H9 (cell line): ENCODE results near the gene RINL. TPM values are rescaled to one million over a fixed set of nuclear protein-coding genes. Genes with fewer than 3 reads are reported as not detected.

Source experiments
- DNase-seq: peaks from one replicate; pipeline ENCODE4 v3.0.0-alpha.2; 2017
- H2AFZ ChIP-seq: one replicate; pipeline ENCODE4 v1.6.1; 2013; ENCODE audit warnings: mild to moderate bottlenecking, low read length, control low read depth, moderate library complexity
- H2AK5ac ChIP-seq: 2 replicates; pipeline ENCODE4 v1.6.1; 2013; ENCODE audit warnings: low read length, control low read depth, mixed read lengths; ENCODE audit not compliant: insufficient read length
- H2BK120ac ChIP-seq: one replicate; pipeline ENCODE4 v1.6.1; 2013; ENCODE audit warnings: low read depth, mild to moderate bottlenecking, low read length, control low read depth, inconsistent platforms; ENCODE audit not compliant: poor library complexity, severe bottlenecking
- H2BK12ac ChIP-seq: 2 replicates; pipeline ENCODE4 v1.6.1; 2013; ENCODE audit warnings: low read length, control low read depth, mixed read lengths, low read depth; ENCODE audit not compliant: insufficient read length
- H2BK15ac ChIP-seq: 2 replicates; pipeline ENCODE4 v1.6.1; 2013; ENCODE audit warnings: low read depth, low read length, control low read depth
- H2BK20ac ChIP-seq: one replicate; pipeline ENCODE4 v1.6.1; 2013; ENCODE audit warnings: low read depth, mild to moderate bottlenecking, low read length, control low read depth, inconsistent platforms; ENCODE audit not compliant: poor library complexity, severe bottlenecking
- H2BK5ac ChIP-seq: 2 replicates; pipeline ENCODE4 v1.6.1; 2013; ENCODE audit warnings: low read length, control low read depth, mixed read lengths; ENCODE audit not compliant: insufficient read length
- H3K14ac ChIP-seq: 2 replicates; pipeline ENCODE4 v1.6.1; 2013; ENCODE audit warnings: low read length, control low read depth; ENCODE audit not compliant: insufficient read depth
- H3K18ac ChIP-seq: 2 replicates; pipeline ENCODE4 v1.6.1; 2013; ENCODE audit warnings: low read depth, mild to moderate bottlenecking, mixed read lengths, low read length, control low read depth; ENCODE audit not compliant: insufficient read length
- H3K23ac ChIP-seq: 2 replicates; pipeline ENCODE4 v1.6.1; 2013; ENCODE audit warnings: low read length, control low read depth, mixed read lengths, low read depth; ENCODE audit not compliant: insufficient read length
- H3K23me2 ChIP-seq: 2 replicates; pipeline ENCODE4 v1.6.1; 2013; ENCODE audit warnings: low read depth, mild to moderate bottlenecking, mixed read lengths, low read length, control low read depth; ENCODE audit not compliant: insufficient read length, poor library complexity, severe bottlenecking
- H3K27ac ChIP-seq: 2 replicates; pipeline ENCODE4 v1.5.1; 2013; ENCODE audit warnings: low read length, control low read depth, mixed read lengths, low read depth; ENCODE audit not compliant: insufficient read length
- H3K27me3 ChIP-seq: 2 replicates; pipeline ENCODE4 v1.6.1; 2013; ENCODE audit warnings: low read length, control low read depth, inconsistent platforms; ENCODE audit not compliant: insufficient read depth
- H3K4ac ChIP-seq: 2 replicates; pipeline ENCODE4 v1.6.1; 2013; ENCODE audit warnings: low read depth, mild to moderate bottlenecking, control low read depth, inconsistent platforms, low read length, moderate library complexity
- H3K4me1 ChIP-seq: 2 replicates; pipeline ENCODE4 v1.6.1; 2013; ENCODE audit warnings: low read length, control low read depth, inconsistent platforms; ENCODE audit not compliant: insufficient read depth
- H3K4me2 ChIP-seq: 2 replicates; pipeline ENCODE4 v1.6.1; 2013; ENCODE audit warnings: low read length, control low read depth, mixed read lengths; ENCODE audit not compliant: insufficient read length, insufficient read depth
- H3K56ac ChIP-seq: 2 replicates; pipeline ENCODE4 v1.6.1; 2013; ENCODE audit warnings: low read depth, mild to moderate bottlenecking, mixed read lengths, low read length, control low read depth; ENCODE audit not compliant: insufficient read length
- H3K79me1 ChIP-seq: 2 replicates; pipeline ENCODE4 v1.6.1; 2013; ENCODE audit warnings: low read depth, mild to moderate bottlenecking, moderate library complexity, low read length, control low read depth, inconsistent platforms; ENCODE audit not compliant: insufficient read depth, poor library complexity, severe bottlenecking
- H3K79me2 ChIP-seq: 2 replicates; pipeline ENCODE4 v1.6.1; 2013; ENCODE audit warnings: low read length, control low read depth, inconsistent platforms; ENCODE audit not compliant: insufficient read depth
- H3K9ac ChIP-seq: 2 replicates; pipeline ENCODE4 v1.6.1; 2013; ENCODE audit warnings: low read length, control low read depth, mixed read lengths; ENCODE audit not compliant: insufficient read length; ENCODE audit errors: extremely low read depth
- H3K9me3 ChIP-seq: one replicate; pipeline ENCODE4 v1.6.1; 2013; ENCODE audit warnings: low read depth, low read length, inconsistent platforms; ENCODE audit not compliant: control insufficient read depth
- H3T11ph ChIP-seq: one replicate; pipeline ENCODE4 v1.6.1; 2013; ENCODE audit warnings: mild to moderate bottlenecking, low read length, control low read depth, inconsistent platforms
- H4K20me1 ChIP-seq: one replicate; pipeline ENCODE4 v1.6.1; 2013; ENCODE audit not compliant: control insufficient read depth, insufficient read length, insufficient read depth
- H4K5ac ChIP-seq: 2 replicates; pipeline ENCODE4 v1.6.1; 2013; ENCODE audit warnings: low read depth, mild to moderate bottlenecking, mixed read lengths, low read length, control low read depth; ENCODE audit not compliant: insufficient read length
- H4K8ac ChIP-seq: replicated peaks from 2 replicates; pipeline ENCODE4 v1.6.1; 2013; ENCODE audit warnings: low read length, control low read depth, mixed read lengths, low read depth; ENCODE audit not compliant: insufficient read length
- H4K91ac ChIP-seq: 2 replicates; pipeline ENCODE4 v1.6.1; 2013; ENCODE audit warnings: low read depth, mild to moderate bottlenecking, moderate library complexity, mixed read lengths, low read length, control low read depth; ENCODE audit not compliant: insufficient read length
- H3K27ac Mint-ChIP-seq, 3 experiments: 2 replicates in 2 of 3; 3 replicates in 1 of 3; pipeline ENCODE4 v1.8.0; 2020 to 2021; ENCODE audit warnings: mixed read lengths in 3 of 3, mild to moderate bottlenecking in 1 of 3, moderate library complexity in 1 of 3
- H3K27me3 Mint-ChIP-seq: 2 replicates; pipeline ENCODE4 v1.8.0; 2021; ENCODE audit warnings: low read depth, mild to moderate bottlenecking, moderate library complexity, mixed read lengths
- H3K36me3 Mint-ChIP-seq, 3 experiments: 2 replicates in 2 of 3; 3 replicates in 1 of 3; pipeline ENCODE4 v1.8.0; 2020 to 2021; ENCODE audit warnings: low read depth in 3 of 3, mixed read lengths in 3 of 3; ENCODE audit not compliant: insufficient read depth in 1 of 3
- H3K4me1 Mint-ChIP-seq, 2 experiments: 2 replicates each; pipeline ENCODE4 v1.8.0; 2020; ENCODE audit warnings: mixed read lengths in 2 of 2
- H3K4me3 Mint-ChIP-seq, 2 experiments: 2 replicates in 1 of 2; 3 replicates in 1 of 2; pipeline ENCODE4 v1.8.0; 2020 to 2021; ENCODE audit warnings: mild to moderate bottlenecking in 2 of 2, mixed read lengths in 2 of 2, moderate library complexity in 1 of 2
- H3K9me3 Mint-ChIP-seq, 2 experiments: 2 replicates in 1 of 2; 3 replicates in 1 of 2; pipeline ENCODE4 v1.8.0; 2020; ENCODE audit warnings: mild to moderate bottlenecking in 2 of 2, mixed read lengths in 2 of 2, moderate library complexity in 1 of 2
- CTCF ChIP-seq: fragments of 200-600 bp; sonication (generic); conservative IDR thresholded peaks from 3 replicates; pipeline ENCODE4 v1.8.0; 2021; ENCODE audit warnings: antibody characterized with exemption, mild to moderate bottlenecking
- WGBS: extraction: QIAGEN DNeasy Blood & Tissue Kit; methylation state at CpG from one replicate; pipeline ENCODE4 v1.1.7; 2013; ENCODE audit warnings: missing lambda C conversion rate, low lambda C conversion rate, mixed read lengths; ENCODE audit not compliant: insufficient read length; ENCODE audit errors: extremely low coverage; 5-methylcytosine and 5-hydroxymethylcytosine counted together
- total RNA-seq: library from RNA; stranded (reverse); gene quantifications from 2 replicates; pipeline ENCODE4 v1.2.1, GENCODE V29; 2021

The RINL gene
- total RNA-seq, 1 experiment from 2014 or later: 6.4 TPM

- Histone ChIP-seq H3K4me1 (no peaks in the 10 kb centered on the region), H2BK12ac (no peak overlapping the region), H3K79me2 (peaks cover 18% of the 10 kb centered on the region), H4K5ac (no peak overlapping the region), H2BK15ac (no peak overlapping the region), H3K4ac (peak overlapping the region; percentile 29; the same call in 1 of the 2 replicates), H4K20me1 (peaks cover 4% of the 10 kb centered on the region), H3K27me3 (no peaks in the 10 kb centered on the region), H3K27ac (peak overlapping the region; percentile 36), H3K14ac (peak overlapping the region; percentile 88; the same call in 1 of the 2 replicates), H3K23ac (no peak overlapping the region), H2AFZ (no peak overlapping the region), H3K9me3 (no peaks in the 10 kb centered on the region), H2BK5ac (no peak overlapping the region), H4K8ac (no peak overlapping the region), H2BK20ac (no peak overlapping the region), H2AK5ac (no peak overlapping the region), H4K91ac (no peak overlapping the region), H3K56ac (no peak overlapping the region), H3K18ac (peak overlapping the region; percentile 64), H3K9ac (peak overlapping the region; percentile 96), H2BK120ac (no peak overlapping the region), H3T11ph (no peak overlapping the region), H3K79me1 (peaks cover 8% of the 10 kb centered on the region), H3K4me2 (peak overlapping the region; percentile 87), H3K23me2 (peaks cover 26% of the 10 kb centered on the region)
- H3K4me3 Mint-ChIP-seq: peak overlapping the region; percentile 92 to 95
- WGBS: no CpG with 5 or more reads among the region's 22 CpGs
- peaks cover 51 to 56% (median 56%) of the 10 kb centered on the region in 3 experiments for H3K36me3 Mint-ChIP-seq
- peak overlapping the region; percentile 95 to 98 (median 97); a peak in 6 of 7 replicates for H3K27ac Mint-ChIP-seq
- peaks cover 36 to 42% of the 10 kb centered on the region in 2 experiments for H3K4me1 Mint-ChIP-seq
- H3K27me3 Mint-ChIP-seq: peaks cover 3% of the 10 kb centered on the region; the same call in 1 of the 2 replicates
- no peak for DNase-seq
- H3K9me3 Mint-ChIP-seq: peaks cover 0 to 5% of the 10 kb centered on the region in 2 experiments; a peak in 2 of 5 replicates
- TF ChIP-seq CTCF: no peak
These were observed 29.6 kb downstream of the RINL start for GRCh38 chr19:38848299-38849146.
